ENCODE data around the gene GJA10. TPM values are rescaled to one million over a fixed set of nuclear protein-coding genes. Genes with fewer than 3 reads are reported as not detected.

Gene GJA10
- polyA plus RNA-seq, 1 donor (not counting 4 experiments of a cell fraction or from before 2014, with no cell fraction given): not detected

DNA sequence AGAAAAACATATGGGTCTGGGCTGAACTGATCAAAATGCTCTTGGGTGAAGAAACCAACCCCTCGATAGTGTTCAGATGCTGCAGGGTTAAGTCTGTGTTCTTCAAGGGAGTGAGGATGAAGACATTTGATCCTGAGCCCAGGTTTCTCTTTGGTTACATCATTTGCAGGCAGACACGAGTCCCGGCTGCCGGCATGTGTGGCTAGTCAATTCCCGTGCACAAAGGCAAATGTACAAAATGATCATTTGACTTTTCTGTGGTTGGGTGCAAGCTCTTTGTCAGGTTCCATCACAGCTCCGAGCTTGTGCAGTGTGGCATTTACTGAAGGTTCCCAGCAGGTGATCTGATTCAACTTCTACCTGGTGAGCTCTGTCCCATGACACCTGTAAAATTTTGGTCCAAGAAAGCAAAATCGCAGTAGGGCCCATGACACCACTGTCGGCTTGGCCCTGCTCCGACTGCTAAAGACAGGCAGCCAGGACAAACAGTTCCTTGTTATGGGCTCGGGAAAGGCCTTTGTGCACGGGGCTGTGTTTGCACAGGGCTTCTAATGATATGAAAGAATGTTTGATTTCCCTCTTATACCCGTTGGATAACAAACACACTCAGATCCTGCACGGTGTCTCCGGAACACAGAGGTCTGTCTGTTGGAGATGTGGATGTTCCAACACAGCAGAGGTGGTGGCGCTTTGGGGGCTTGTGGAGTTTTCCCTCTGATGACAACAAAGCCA, 46.9 kb downstream of the GJA10 start:
- H3K4me2 ChIP-seq (ENCODE audit: control insufficient read depth, extremely low read depth, insufficient read depth, low read depth, low read length): no peak overlapping the region
- H3K9me3 ChIP-seq (ENCODE audit: control insufficient read depth, low read depth, low read length): no peaks in the 10 kb centered on the region
- H2AFZ ChIP-seq (ENCODE audit: control insufficient read depth, low read length): no peak overlapping the region
- no peaks in the 10 kb centered on the region for H3K9me1 ChIP-seq (ENCODE audit: control insufficient read depth, extremely low read depth, insufficient read depth, low read length)
- no peaks in the 10 kb centered on the region for H3K36me3 ChIP-seq (ENCODE audit: control insufficient read depth in 2 of 2, extremely low read depth in 1 of 2, insufficient read depth in 2 of 2, low read length in 2 of 2)
- FAIRE-seq: no peak
- H3K27ac ChIP-seq (ENCODE audit: control insufficient read depth, insufficient read depth, low read length): no peak overlapping the region
- H4K20me1 ChIP-seq (ENCODE audit: control insufficient read depth, extremely low read depth, insufficient read depth, low read length): no peaks in the 10 kb centered on the region
- no peaks in the 10 kb centered on the region for H3K79me2 ChIP-seq (ENCODE audit: control insufficient read depth, insufficient read depth, low read length)
- TF ChIP-seq, protein P1, sequence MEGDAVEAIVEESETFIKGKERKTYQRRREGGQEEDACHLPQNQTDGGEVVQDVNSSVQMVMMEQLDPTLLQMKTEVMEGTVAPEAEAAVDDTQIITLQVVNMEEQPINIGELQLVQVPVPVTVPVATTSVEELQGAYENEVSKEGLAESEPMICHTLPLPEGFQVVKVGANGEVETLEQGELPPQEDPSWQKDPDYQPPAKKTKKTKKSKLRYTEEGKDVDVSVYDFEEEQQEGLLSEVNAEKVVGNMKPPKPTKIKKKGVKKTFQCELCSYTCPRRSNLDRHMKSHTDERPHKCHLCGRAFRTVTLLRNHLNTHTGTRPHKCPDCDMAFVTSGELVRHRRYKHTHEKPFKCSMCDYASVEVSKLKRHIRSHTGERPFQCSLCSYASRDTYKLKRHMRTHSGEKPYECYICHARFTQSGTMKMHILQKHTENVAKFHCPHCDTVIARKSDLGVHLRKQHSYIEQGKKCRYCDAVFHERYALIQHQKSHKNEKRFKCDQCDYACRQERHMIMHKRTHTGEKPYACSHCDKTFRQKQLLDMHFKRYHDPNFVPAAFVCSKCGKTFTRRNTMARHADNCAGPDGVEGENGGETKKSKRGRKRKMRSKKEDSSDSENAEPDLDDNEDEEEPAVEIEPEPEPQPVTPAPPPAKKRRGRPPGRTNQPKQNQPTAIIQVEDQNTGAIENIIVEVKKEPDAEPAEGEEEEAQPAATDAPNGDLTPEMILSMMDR (optimal IDR thresholded peaks at IDR 0.05 in 1 of 3, IDR thresholded peaks at IDR 0.05 in 1 of 3, conservative IDR thresholded peaks at IDR 0.05 in 1 of 3; ENCODE audit: extremely low read depth in 1 of 3, insufficient read depth in 2 of 3, low read length in 3 of 3): no peak
- TF ChIP-seq EZH2 (IDR thresholded peaks at IDR 0.05; ENCODE audit: low read length): no peak
- no peak for DNase-seq (ENCODE audit: low read depth, low spot score)
- H3K4me3 ChIP-seq (ENCODE audit: control insufficient read depth in 2 of 3, extremely low read depth in 1 of 3, insufficient read depth in 2 of 3, low read depth in 1 of 3, low read length in 3 of 3): no peak overlapping the region
- no peaks in the 10 kb centered on the region for H3K27me3 ChIP-seq (ENCODE audit: control insufficient read depth, extremely low read depth, insufficient read depth, low read length)
- no peak overlapping the region for H3K9ac ChIP-seq (ENCODE audit: control insufficient read depth, extremely low read depth, insufficient read depth, low read length)
- H3K4me1 ChIP-seq (ENCODE audit: control insufficient read depth, extremely low read depth, insufficient read depth, low read length): no peaks in the 10 kb centered on the region
- dilution Hi-C loops (cut with MboI; ENCODE audit: extremely low pct_ligation_motif_present, low sequenced_read_pairs): no loop called here

DNA sequence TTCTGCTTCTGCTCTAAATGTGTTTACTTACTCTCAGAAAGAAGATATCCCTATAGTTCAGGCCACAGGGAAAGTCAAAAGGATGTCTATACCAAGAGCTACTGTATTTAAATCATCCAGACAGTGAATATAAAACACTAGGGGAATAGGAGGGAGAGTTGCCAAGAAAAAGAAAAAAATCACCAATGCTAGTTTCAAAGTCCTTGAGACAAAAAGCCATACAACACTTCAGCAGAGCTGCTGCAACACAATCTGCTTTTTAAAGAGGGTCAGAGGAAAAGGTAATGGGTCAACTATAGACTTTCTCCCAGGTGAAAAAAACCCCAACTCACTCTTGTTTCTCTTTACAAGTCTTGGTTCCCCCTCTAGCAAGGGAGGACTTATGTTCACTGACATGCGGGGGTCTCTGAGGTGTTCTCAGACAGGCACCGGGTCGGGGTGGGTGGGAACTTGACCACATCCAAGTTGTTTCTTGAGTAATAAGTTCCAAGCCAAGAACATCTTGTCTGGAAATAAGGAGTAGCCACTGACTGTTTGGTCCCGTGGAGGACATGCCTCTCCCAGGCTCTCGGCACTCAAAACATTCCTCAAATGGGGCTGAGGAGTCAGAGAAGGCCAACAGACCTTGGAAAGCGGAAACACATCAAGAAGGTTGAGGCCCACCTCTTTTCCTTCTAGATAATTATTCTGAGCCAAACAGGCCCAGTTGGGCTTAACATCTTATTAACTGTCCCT, 47.7 kb downstream of the GJA10 start:
- Histone ChIP-seq H3K9me3 (ENCODE audit: control insufficient read depth, low read depth, low read length) (no peaks in the 10 kb centered on the region), H3K79me2 (ENCODE audit: control insufficient read depth, insufficient read depth, low read length) (no peaks in the 10 kb centered on the region), H3K27ac (ENCODE audit: control insufficient read depth, insufficient read depth, low read length) (no peak overlapping the region), H2AFZ (ENCODE audit: control insufficient read depth, low read length) (no peak overlapping the region), H3K9me1 (ENCODE audit: control insufficient read depth, extremely low read depth, insufficient read depth, low read length) (no peaks in the 10 kb centered on the region), H4K20me1 (ENCODE audit: control insufficient read depth, extremely low read depth, insufficient read depth, low read length) (no peaks in the 10 kb centered on the region), H3K9ac (ENCODE audit: control insufficient read depth, extremely low read depth, insufficient read depth, low read length) (no peak overlapping the region), H3K4me1 (ENCODE audit: control insufficient read depth, extremely low read depth, insufficient read depth, low read length) (peaks cover 1% of the 10 kb centered on the region), H3K27me3 (ENCODE audit: control insufficient read depth, extremely low read depth, insufficient read depth, low read length) (no peaks in the 10 kb centered on the region), H3K36me3 (ENCODE audit: control insufficient read depth in 2 of 2, extremely low read depth in 1 of 2, insufficient read depth in 2 of 2, low read length in 2 of 2) (no peaks in the 10 kb centered on the region), H3K4me2 (ENCODE audit: control insufficient read depth, extremely low read depth, insufficient read depth, low read depth, low read length) (no peak overlapping the region), H3K4me3 (ENCODE audit: control insufficient read depth in 2 of 3, extremely low read depth in 1 of 3, insufficient read depth in 2 of 3, low read depth in 1 of 3, low read length in 3 of 3) (no peak overlapping the region)
- TF ChIP-seq EZH2 (IDR thresholded peaks at IDR 0.05; ENCODE audit: low read length): no peak
- TF ChIP-seq, protein P1 (optimal IDR thresholded peaks at IDR 0.05 in 1 of 3, IDR thresholded peaks at IDR 0.05 in 1 of 3, conservative IDR thresholded peaks at IDR 0.05 in 1 of 3; ENCODE audit: extremely low read depth in 1 of 3, insufficient read depth in 2 of 3, low read length in 3 of 3): no peak
- FAIRE-seq (no peak), DNase-seq (ENCODE audit: low read depth, low spot score) (no peak)
- dilution Hi-C loops (cut with MboI; ENCODE audit: extremely low pct_ligation_motif_present, low sequenced_read_pairs): no loop called here
